OCI-LY1 (cell line): ENCODE results near the gene VCL.

Experiments used
- H2AFZ ChIP-seq: fragments of 200-600 bp; sonication (generic), shearing (Covaris generic); 2 replicates; pipeline ENCODE4 v1.6.0; 2014; ENCODE audit warnings: antibody characterized with exemption, mild to moderate bottlenecking, low read length
- H3F3A ChIP-seq: fragments of 200-600 bp; sonication (generic), shearing (Covaris generic); 2 replicates; pipeline ENCODE4 v1.6.0; 2014; ENCODE audit warnings: mild to moderate bottlenecking, antibody characterized with exemption, low read length, moderate library complexity; ENCODE audit not compliant: insufficient read depth
- H3K27ac ChIP-seq: fragments of 200-600 bp; sonication (generic); 2 replicates; pipeline ENCODE4 v1.5.1; 2014; ENCODE audit warnings: low read length, mixed run types, mild to moderate bottlenecking, low read depth; ENCODE audit not compliant: poor library complexity, severe bottlenecking
- H3K27me3 ChIP-seq: fragments of 200-600 bp; sonication (generic); 2 replicates; pipeline ENCODE4 v1.6.0; 2014; ENCODE audit warnings: antibody characterized with exemption, mild to moderate bottlenecking, low read length, moderate library complexity; ENCODE audit not compliant: insufficient read depth
- H3K36me3 ChIP-seq: fragments of 200-600 bp; sonication (generic); 2 replicates; pipeline ENCODE4 v1.6.1; 2014; ENCODE audit warnings: mild to moderate bottlenecking, antibody characterized with exemption, low read length, moderate library complexity, mixed read lengths; ENCODE audit not compliant: insufficient read depth
- H3K4me1 ChIP-seq: fragments of 200-600 bp; sonication (generic); 2 replicates; pipeline ENCODE4 v1.5.1; 2014; ENCODE audit warnings: mild to moderate bottlenecking, low read length, moderate library complexity; ENCODE audit not compliant: insufficient read depth, severe bottlenecking
- H3K4me2 ChIP-seq: fragments of 200-600 bp; sonication (generic), shearing (Covaris generic); 2 replicates; pipeline ENCODE4 v1.6.1; 2014; ENCODE audit warnings: low read length
- H3K4me3 ChIP-seq: fragments of 200-600 bp; sonication (generic); 2 replicates; pipeline ENCODE4 v1.5.1; 2014; ENCODE audit warnings: low read length, low read depth, mild to moderate bottlenecking, mixed read lengths; ENCODE audit not compliant: poor library complexity, severe bottlenecking
- H3K79me2 ChIP-seq: fragments of 200-600 bp; shearing (Covaris generic); 2 replicates; pipeline ENCODE4 v1.6.1; 2016; ENCODE audit warnings: mixed run types, low read length, mixed read lengths; ENCODE audit not compliant: insufficient read depth
- H3K9ac ChIP-seq: fragments of 200-600 bp; sonication (generic), shearing (Covaris generic); 2 replicates; pipeline ENCODE4 v1.6.1; 2014; ENCODE audit warnings: mild to moderate bottlenecking, low read length, mixed read lengths
- H3K9me2 ChIP-seq: fragments of 200-600 bp; sonication (generic), shearing (Covaris generic); 2 replicates; pipeline ENCODE4 v1.6.1; 2014; ENCODE audit warnings: low read depth, mild to moderate bottlenecking, low read length, mixed read lengths
- H3K9me3 ChIP-seq: fragments of 200-600 bp; shearing (Covaris generic); 2 replicates; pipeline ENCODE4 v1.6.1; 2014; ENCODE audit warnings: low read length, mixed read lengths
- H4K20me1 ChIP-seq: fragments of 200-600 bp; sonication (generic), shearing (Covaris generic); 2 replicates; pipeline ENCODE4 v1.6.0; 2016; ENCODE audit warnings: mild to moderate bottlenecking, low read length; ENCODE audit not compliant: insufficient read depth
- EZH2 ChIP-seq: fragments of 200-600 bp; sonication (generic), shearing (Covaris generic); IDR thresholded peaks from 2 replicates; pipeline ENCODE4 v1.8.0; 2017; ENCODE audit warnings: borderline replicate concordance, mixed run types, mild to moderate bottlenecking, antibody characterized with exemption, low read length, moderate library complexity, mixed read lengths
- TF ChIP-seq, protein P1 (sequence below): fragments of 200-600 bp; sonication (generic), shearing (Covaris generic); IDR thresholded peaks from 2 replicates; pipeline ENCODE4 v1.5.1; 2017; ENCODE audit warnings: mild to moderate bottlenecking, antibody characterized with exemption, low read length, moderate library complexity, mixed read lengths

VCL gene

DNA sequence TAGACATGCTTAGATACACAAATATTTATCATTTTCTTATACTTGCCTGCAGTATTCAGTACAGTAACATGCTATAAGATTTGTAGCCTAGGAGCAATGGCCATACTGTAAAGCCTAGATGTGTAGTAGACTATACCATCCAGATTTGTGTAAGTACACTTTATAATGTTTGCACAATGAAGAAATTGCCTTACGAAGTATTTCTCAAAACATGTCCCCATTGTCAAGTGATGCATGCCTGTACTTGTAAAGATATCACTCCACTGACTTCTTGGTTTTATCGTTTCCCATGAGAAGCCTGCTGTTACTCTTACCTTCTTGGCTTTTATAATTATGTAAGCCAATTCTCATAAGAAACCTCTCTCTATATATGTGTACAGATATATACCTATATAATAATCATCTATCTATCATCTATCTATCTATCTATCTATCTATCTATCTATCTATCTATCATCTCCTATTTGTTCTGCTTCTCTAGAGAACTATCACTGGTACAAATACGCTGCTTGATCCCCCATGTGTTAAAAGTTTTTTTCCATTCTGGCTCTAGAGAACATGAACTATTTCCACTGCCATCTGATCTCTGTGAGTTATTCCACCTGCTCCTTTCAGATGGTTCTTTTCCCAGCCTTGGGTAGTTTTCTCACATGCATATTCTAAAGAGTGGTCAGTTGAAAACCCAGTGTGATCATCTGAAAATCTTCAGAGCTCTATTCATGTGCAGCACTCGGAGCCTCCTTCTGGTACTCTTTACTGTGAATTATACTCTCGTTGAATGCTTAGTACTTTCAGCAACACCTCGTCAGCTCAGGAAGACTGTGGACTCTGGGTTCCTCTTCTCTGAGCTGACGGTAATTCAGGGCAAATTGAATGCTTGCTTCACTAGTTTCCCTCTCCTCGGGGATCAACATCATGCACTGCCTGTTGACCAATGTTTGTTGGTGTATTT is 14.5 kb upstream of the VCL start:
- H3K27ac ChIP-seq, result no peak overlapping the region
- H3F3A ChIP-seq, result no peaks in the 10 kb centered on the region
- no peak for TF ChIP-seq EZH2
- TF ChIP-seq, protein P1, sequence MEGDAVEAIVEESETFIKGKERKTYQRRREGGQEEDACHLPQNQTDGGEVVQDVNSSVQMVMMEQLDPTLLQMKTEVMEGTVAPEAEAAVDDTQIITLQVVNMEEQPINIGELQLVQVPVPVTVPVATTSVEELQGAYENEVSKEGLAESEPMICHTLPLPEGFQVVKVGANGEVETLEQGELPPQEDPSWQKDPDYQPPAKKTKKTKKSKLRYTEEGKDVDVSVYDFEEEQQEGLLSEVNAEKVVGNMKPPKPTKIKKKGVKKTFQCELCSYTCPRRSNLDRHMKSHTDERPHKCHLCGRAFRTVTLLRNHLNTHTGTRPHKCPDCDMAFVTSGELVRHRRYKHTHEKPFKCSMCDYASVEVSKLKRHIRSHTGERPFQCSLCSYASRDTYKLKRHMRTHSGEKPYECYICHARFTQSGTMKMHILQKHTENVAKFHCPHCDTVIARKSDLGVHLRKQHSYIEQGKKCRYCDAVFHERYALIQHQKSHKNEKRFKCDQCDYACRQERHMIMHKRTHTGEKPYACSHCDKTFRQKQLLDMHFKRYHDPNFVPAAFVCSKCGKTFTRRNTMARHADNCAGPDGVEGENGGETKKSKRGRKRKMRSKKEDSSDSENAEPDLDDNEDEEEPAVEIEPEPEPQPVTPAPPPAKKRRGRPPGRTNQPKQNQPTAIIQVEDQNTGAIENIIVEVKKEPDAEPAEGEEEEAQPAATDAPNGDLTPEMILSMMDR, result no peak
- H3K79me2 ChIP-seq, result no peaks in the 10 kb centered on the region
- no peak overlapping the region for H3K9ac ChIP-seq
- no peaks in the 10 kb centered on the region for H3K36me3 ChIP-seq
- H2AFZ ChIP-seq, result no peak overlapping the region
- H3K9me3 ChIP-seq, result no peaks in the 10 kb centered on the region
- no peaks in the 10 kb centered on the region for H4K20me1 ChIP-seq
- no peaks in the 10 kb centered on the region for H3K27me3 ChIP-seq
- H3K4me3 ChIP-seq, result no peak overlapping the region
- H3K4me2 ChIP-seq, result no peak overlapping the region
- peaks cover 12% of the 10 kb centered on the region for H3K4me1 ChIP-seq
- no peaks in the 10 kb centered on the region for H3K9me2 ChIP-seq

DNA sequence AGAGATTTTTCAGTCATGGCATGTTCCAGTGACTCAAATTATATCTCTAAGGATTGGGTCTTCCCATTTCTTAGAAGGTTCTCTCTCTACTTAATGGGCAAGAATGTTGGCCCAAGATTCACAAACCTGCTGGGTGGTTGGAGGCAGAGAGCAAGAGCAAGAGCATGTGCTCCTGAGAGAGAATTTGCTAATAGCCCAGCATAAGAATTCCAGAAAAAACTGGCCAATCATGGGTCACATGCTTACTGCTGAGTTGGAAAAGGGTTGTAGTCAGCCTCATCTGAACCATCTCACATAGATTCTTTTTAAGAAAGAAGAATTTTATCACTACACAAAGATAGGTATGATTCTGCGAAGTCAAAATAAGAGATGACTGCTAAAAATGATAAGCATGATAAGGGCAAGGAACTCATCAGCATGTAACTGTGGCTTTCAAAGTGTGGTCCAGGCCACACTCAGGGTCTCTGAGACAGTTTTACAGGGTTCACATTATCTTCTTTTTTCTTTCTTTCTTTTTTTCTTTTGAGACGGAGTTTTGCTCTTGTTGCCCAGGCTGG is 8.2 kb upstream of the VCL start:
- Histone ChIP-seq H3K4me2 (no peak overlapping the region), H3K79me2 (no peaks in the 10 kb centered on the region), H2AFZ (no peak overlapping the region), H3F3A (no peaks in the 10 kb centered on the region), H3K9me2 (no peaks in the 10 kb centered on the region), H3K4me1 (peaks cover 10% of the 10 kb centered on the region), H3K4me3 (no peak overlapping the region), H4K20me1 (no peaks in the 10 kb centered on the region), H3K36me3 (no peaks in the 10 kb centered on the region), H3K9me3 (no peaks in the 10 kb centered on the region), H3K27ac (no peak overlapping the region), H3K27me3 (no peaks in the 10 kb centered on the region), H3K9ac (no peak overlapping the region)
- no peak for TF ChIP-seq EZH2
- TF ChIP-seq, protein P1, result no peak

DNA sequence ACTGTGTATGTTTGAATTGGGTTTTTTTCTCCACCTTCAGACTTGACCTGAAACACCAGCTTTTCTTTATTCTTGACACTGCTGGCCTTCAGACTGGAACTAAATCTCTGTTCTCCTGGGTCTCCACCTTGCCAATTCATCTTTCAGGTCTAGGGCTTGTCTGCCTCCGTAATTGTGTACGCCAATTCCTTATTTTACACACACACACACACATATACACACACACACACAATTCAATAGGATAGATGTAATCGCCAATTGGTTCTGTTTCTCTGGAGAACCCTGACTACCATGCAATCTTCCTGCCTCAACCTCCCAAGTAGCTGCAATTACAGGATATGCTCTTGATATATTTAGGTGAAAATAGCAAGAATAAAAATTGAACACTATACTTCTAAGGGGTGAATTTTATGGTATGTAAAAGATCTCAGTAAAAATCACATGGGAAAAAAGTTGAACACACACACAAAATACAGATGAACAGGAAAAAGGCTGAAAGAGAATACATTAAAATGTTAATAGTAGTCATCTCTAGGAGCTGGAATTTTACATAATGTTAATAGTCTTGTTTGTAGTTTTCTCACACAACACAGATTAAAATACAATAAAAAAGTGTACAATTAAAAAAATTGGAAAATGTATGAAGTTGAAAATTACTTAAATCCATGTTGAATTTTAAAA is 6.6 kb upstream of the VCL start:
- H3F3A ChIP-seq, result no peaks in the 10 kb centered on the region
- no peak overlapping the region for H3K4me3 ChIP-seq
- H3K9me3 ChIP-seq, result no peaks in the 10 kb centered on the region
- no peaks in the 10 kb centered on the region for H3K79me2 ChIP-seq
- H3K27me3 ChIP-seq, result no peaks in the 10 kb centered on the region
- no peaks in the 10 kb centered on the region for H3K36me3 ChIP-seq
- H3K4me2 ChIP-seq, result no peak overlapping the region
- no peaks in the 10 kb centered on the region for H3K9me2 ChIP-seq
- no peaks in the 10 kb centered on the region for H4K20me1 ChIP-seq
- no peak overlapping the region for H3K9ac ChIP-seq
- H3K4me1 ChIP-seq, result peaks cover 10% of the 10 kb centered on the region
- H3K27ac ChIP-seq, result no peak overlapping the region
- H2AFZ ChIP-seq, result no peak overlapping the region
- TF ChIP-seq, protein P1, result no peak
- no peak for TF ChIP-seq EZH2
